CD4-positive, alpha-beta T cell (primary cell): ENCODE measurements around the gene ZNF506. TPM values are rescaled to one million over a fixed set of nuclear protein-coding genes. Genes with fewer than 3 reads are reported as not detected.

Experiments used
- ATAC-seq: fragments of 200-7000 bp; cut with Tn5 transposase; one replicate; pipeline ENCODE4 v1.10.0; 2022; ENCODE audit warnings: mild to moderate bottlenecking; ENCODE audit not compliant: poor library complexity
- CTCF ChIA-PET: fragments of 350-600 bp; sonication (Branson Sonifier 250); formaldehyde crosslinking; loops from one replicate; lab custom pipeline; 2021; ENCODE audit warnings: antibody characterized with exemption, inconsistent platforms; lab: Charles Lee
- POLR2A ChIA-PET: fragments of 350-600 bp; sonication (Branson Sonifier 250); formaldehyde crosslinking; loops from one replicate; lab custom pipeline; 2021; ENCODE audit warnings: antibody characterized with exemption, inconsistent platforms; lab: Charles Lee
- DNase-seq, 14 experiments: peaks; one replicate each; pipeline ENCODE4 v3.0.0-alpha.2; 2013 to 2020; ENCODE audit warnings: mixed read lengths in 2 of 14
- H3K27ac ChIP-seq, 2 donors: one replicate each; pipeline versions ENCODE4 v1.5.1 to v1.7.0; 2013; ENCODE audit warnings: low read length in 2 of 2, low read depth in 1 of 2, mild to moderate bottlenecking in 1 of 2
- H3K27me3 ChIP-seq, 2 experiments: 1 replicate in 1 of 2; 2 replicates in 1 of 2; pipeline versions ENCODE4 v1.6.1 to v1.7.0; 2013; ENCODE audit warnings: low read length in 2 of 2, control low read depth in 1 of 2, mild to moderate bottlenecking in 1 of 2, moderate library complexity in 1 of 2; ENCODE audit not compliant: insufficient read depth in 2 of 2, control insufficient read depth in 1 of 2
- H3K36me3 ChIP-seq: one replicate; pipeline ENCODE4 v1.6.1; 2013; ENCODE audit warnings: low read length, control low read depth; ENCODE audit not compliant: insufficient read depth
- H3K4me1 ChIP-seq: one replicate; pipeline ENCODE4 v1.6.1; 2013; ENCODE audit warnings: low read length, control low read depth; ENCODE audit not compliant: insufficient read depth
- H3K4me3 ChIP-seq: one replicate; pipeline ENCODE4 v1.5.1; 2013; ENCODE audit warnings: mild to moderate bottlenecking, low read length, moderate library complexity
- H3K9me3 ChIP-seq, 2 experiments: 1 replicate in 1 of 2; 2 replicates in 1 of 2; pipeline versions ENCODE4 v1.6.1 to v1.7.0; 2013; ENCODE audit warnings: low read length in 2 of 2, mild to moderate bottlenecking in 2 of 2, control low read depth in 1 of 2, moderate library complexity in 1 of 2; ENCODE audit not compliant: control insufficient read depth in 1 of 2, insufficient read depth in 1 of 2
- H3K27ac Mint-ChIP-seq: one replicate; pipeline ENCODE4 v1.8.0; 2020; ENCODE audit warnings: mixed read lengths
- H3K27me3 Mint-ChIP-seq: one replicate; pipeline ENCODE4 v1.8.0; 2021; ENCODE audit warnings: mixed read lengths
- H3K36me3 Mint-ChIP-seq: one replicate; pipeline ENCODE4 v1.8.0; 2021; ENCODE audit warnings: low read depth, mixed read lengths
- H3K4me1 Mint-ChIP-seq: one replicate; pipeline ENCODE4 v1.8.0; 2021; ENCODE audit warnings: low read depth, mixed read lengths
- H3K4me3 Mint-ChIP-seq: one replicate; pipeline ENCODE4 v1.8.0; 2020; ENCODE audit warnings: mild to moderate bottlenecking, mixed read lengths
- H3K9me3 Mint-ChIP-seq: one replicate; pipeline ENCODE4 v1.8.0; 2020; ENCODE audit warnings: mixed read lengths
- intact Hi-C, 2 experiments: fragments of 100-400 bp; cut with DNase I in 1 of 2; cut with micrococcal nuclease in 1 of 2; formaldehyde crosslinking; loops; one replicate each; pipeline versions ENCODE4 v1.15.1 to v1.9.0; 2023 to 2025; cut with DNase I, micrococcal nuclease
- total RNA-seq, 174 experiments: library from RNA in 2 of 174; stranded (reverse) in 2 of 174; gene quantifications; one replicate each; pipeline ENCODE4 v1.2.3 and lab custom pipeline; 2021 to 2026
- TF ChIP-seq, protein P1 (sequence below): fragments of 200-600 bp; IDR thresholded peaks from one replicate; pipeline ENCODE4 v1.8.0; 2022; ENCODE audit warnings: antibody characterized with exemption, mild to moderate bottlenecking

ZNF506 gene
- total RNA-seq, 2 experiments from 2014 or later: 48.0 to 50.7 TPM

DNA sequence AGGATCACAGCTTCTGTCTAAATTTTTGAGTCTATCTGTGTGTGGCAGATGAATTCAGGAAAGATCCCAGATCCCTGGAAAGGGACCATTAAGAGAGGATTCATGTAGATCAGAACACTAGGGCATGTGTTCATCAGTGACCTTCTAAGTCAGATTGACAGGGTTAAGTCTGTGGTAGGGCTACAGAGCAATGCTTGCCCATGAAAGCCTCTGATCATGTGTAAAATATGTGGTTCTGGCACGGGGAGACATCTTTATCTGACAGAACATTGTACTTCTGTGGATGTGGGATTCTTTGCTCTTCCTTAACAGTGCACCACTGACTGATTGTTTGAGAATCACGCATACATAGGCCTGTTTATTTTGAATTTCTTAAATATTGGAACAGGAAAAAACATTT, 42.9 kb downstream of the ZNF506 start:
- TF ChIP-seq, protein P1, sequence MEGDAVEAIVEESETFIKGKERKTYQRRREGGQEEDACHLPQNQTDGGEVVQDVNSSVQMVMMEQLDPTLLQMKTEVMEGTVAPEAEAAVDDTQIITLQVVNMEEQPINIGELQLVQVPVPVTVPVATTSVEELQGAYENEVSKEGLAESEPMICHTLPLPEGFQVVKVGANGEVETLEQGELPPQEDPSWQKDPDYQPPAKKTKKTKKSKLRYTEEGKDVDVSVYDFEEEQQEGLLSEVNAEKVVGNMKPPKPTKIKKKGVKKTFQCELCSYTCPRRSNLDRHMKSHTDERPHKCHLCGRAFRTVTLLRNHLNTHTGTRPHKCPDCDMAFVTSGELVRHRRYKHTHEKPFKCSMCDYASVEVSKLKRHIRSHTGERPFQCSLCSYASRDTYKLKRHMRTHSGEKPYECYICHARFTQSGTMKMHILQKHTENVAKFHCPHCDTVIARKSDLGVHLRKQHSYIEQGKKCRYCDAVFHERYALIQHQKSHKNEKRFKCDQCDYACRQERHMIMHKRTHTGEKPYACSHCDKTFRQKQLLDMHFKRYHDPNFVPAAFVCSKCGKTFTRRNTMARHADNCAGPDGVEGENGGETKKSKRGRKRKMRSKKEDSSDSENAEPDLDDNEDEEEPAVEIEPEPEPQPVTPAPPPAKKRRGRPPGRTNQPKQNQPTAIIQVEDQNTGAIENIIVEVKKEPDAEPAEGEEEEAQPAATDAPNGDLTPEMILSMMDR: no peak
- Histone ChIP-seq H3K36me3 (peaks cover 4% of the 10 kb centered on the region), H3K4me3 (no peak overlapping the region), H3K4me1 (peaks cover 30% of the 10 kb centered on the region), H3K9me3 (no peaks in the 10 kb centered on the region), H3K27me3 (no peaks in the 10 kb centered on the region), H3K27ac (no peak overlapping the region)
- peaks cover 66% of the 10 kb centered on the region for H3K4me1 Mint-ChIP-seq
- intact Hi-C loops: loop anchor here (5.0 to 10.0 kb wide), 5 partner anchors 44 to 454 kb away; partner anchors contain the start of genes MAU2 (in 1 of the 2), NDUFA13 (in 1 of the 2), SUGP1 (in 1 of the 2) and TSSK6 (in 1 of the 2)
- peak overlapping the region; percentile 89 for H3K27ac Mint-ChIP-seq
- ATAC-seq (no peak), DNase-seq (no peak)
- no peaks in the 10 kb centered on the region for H3K9me3 Mint-ChIP-seq
- H3K4me3 Mint-ChIP-seq: peak overlapping the region; percentile 94
- H3K36me3 Mint-ChIP-seq: peaks cover 61% of the 10 kb centered on the region
- CTCF ChIA-PET: interaction anchor here (2.8 kb wide), 1 partner anchor 19 kb away, joined by 7 read pairs; no protein-coding TSS in a partner anchor
- POLR2A ChIA-PET: interaction anchor here (0.9 to 3.7 kb wide), 3 partner anchors 87 to 123 kb away, joined by 3 to 35 read pairs (median 6); partner anchors contain the start of genes ZNF253 and ZNF93
- H3K27me3 Mint-ChIP-seq: no peaks in the 10 kb centered on the region

DNA sequence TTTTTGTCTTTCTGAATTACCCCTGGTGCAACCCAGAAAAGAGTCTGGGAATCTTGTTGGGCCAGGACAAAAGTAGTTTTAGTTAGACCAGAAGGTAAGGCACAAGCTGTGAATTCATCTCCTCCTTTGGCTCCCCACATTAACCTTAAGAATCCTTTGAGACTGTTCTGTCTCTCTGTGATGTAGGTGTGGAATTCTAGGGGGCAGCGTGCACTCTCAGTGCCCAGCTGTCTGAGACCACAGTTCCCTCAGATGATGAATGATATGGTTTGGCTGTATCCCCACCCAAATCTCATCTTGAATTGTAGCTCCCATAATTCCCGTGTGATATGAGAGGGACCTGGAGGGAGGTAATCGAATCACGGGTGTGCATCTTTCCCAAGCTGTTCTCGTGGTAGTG, 43.9 kb downstream of the ZNF506 start:
- DNase-seq (no peak), ATAC-seq (no peak)
- Histone ChIP-seq H3K9me3 (no peaks in the 10 kb centered on the region), H3K27ac (no peak overlapping the region), H3K27me3 (no peaks in the 10 kb centered on the region), H3K4me3 (no peak overlapping the region), H3K36me3 (peaks cover 4% of the 10 kb centered on the region), H3K4me1 (peaks cover 30% of the 10 kb centered on the region)
- TF ChIP-seq, protein P1: no peak
- ChIA-PET CTCF (interaction anchor here (2.8 kb wide), 1 partner anchor 20 kb away, joined by 7 read pairs; no protein-coding TSS in a partner anchor), POLR2A (interaction anchor here (0.7 to 3.7 kb wide), 7 partner anchors 10 to 124 kb away, joined by 3 to 99 read pairs (median 6); partner anchors contain the start of genes ZNF14, ZNF253, ZNF506 and ZNF93)
- no peaks in the 10 kb centered on the region for H3K9me3 Mint-ChIP-seq
- peaks cover 55% of the 10 kb centered on the region for H3K36me3 Mint-ChIP-seq
- peak overlapping the region; percentile 94 for H3K4me3 Mint-ChIP-seq
- no peaks in the 10 kb centered on the region for H3K27me3 Mint-ChIP-seq
- H3K27ac Mint-ChIP-seq: peak overlapping the region; percentile 89
- intact Hi-C loops: loop anchor here (2.0 to 10.0 kb wide), 8 partner anchors 45 to 453 kb away; partner anchors contain the start of genes ZNF14 (in 2 of the 2), ATP13A1 (in 1 of the 2), MAU2 (in 1 of the 2) and NDUFA13 (in 1 of the 2)
- peaks cover 59% of the 10 kb centered on the region for H3K4me1 Mint-ChIP-seq

DNA sequence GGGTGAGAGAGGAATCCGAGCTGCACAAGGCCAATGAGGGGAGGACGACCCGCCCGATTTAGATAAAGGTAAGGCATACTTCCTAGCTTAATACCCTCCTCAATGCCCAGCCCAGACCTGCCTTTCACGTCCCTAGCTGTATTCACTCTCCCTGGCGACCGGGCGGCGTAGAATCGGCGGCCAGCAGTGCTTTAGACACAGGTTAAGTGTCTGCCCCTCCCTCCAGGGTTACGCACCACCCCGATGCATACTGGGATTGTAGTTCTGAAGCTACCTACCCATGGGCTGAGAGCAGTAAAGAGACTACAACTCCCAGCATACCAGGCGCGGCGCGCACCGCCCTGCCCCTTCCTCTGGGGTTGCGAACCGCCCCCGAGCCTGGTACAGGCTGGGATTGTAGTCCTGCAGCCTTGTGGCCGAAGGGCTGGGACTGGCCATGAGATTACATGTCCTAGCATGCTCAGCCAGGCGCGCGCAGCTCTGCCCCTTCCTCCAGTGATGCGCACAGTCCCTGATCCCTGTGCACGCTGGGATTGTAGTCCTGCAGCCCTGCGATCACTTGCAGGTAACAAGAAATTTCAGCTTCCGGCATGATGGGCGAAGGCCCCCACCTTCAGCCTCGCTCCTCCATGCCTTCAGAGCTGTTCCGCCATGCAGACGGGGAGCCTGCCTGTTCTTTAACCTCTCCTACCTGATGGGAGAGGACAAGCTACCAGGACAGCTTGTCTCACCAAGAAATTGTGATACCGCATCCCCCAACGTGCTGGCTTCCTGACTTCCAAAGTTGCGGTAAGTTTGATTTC, 45.1 kb downstream of the ZNF506 start:
- intact Hi-C loops: loop anchor here (1.0 to 10.0 kb wide), 11 partner anchors 41 to 452 kb away; partner anchors contain the start of genes ZNF14 (in 2 of the 2), ZNF253 (in 2 of the 2), ZNF506 (in 2 of the 2) and ATP13A1 (in 1 of the 2)
- TF ChIP-seq, protein P1: no peak
- H3K4me3 Mint-ChIP-seq: peak overlapping the region; percentile 94
- H3K36me3 ChIP-seq: no peaks in the 10 kb centered on the region
- H3K27ac Mint-ChIP-seq: peak overlapping the region; percentile 89
- no peaks in the 10 kb centered on the region for H3K27me3 Mint-ChIP-seq
- peak overlapping the region; percentile 55 to 74 for H3K27ac ChIP-seq
- ChIA-PET POLR2A (interaction anchor here (0.6 to 3.7 kb wide), 32 partner anchors 8 to 1991 kb away, joined by 3 to 99 read pairs (median 4); partner anchors contain the start of genes ATP13A1, GATAD2A, LPAR2 and ZNF100), CTCF (interaction anchor here (0.6 to 2.8 kb wide), 10 partner anchors 13 to 171 kb away, joined by 3 to 7 read pairs (median 4); partner anchors contain the start of genes GMIP, ZNF14 and ZNF506)
- H3K4me3 ChIP-seq: peak overlapping the region; percentile 85
- H3K9me3 ChIP-seq: no peaks in the 10 kb centered on the region
- peaks cover 49% of the 10 kb centered on the region for H3K4me1 Mint-ChIP-seq
- peaks cover 26% of the 10 kb centered on the region for H3K4me1 ChIP-seq
- peaks cover 46% of the 10 kb centered on the region for H3K36me3 Mint-ChIP-seq
- DNase-seq (peak; percentile 83 to 95 (median 88)), ATAC-seq (peak; percentile 98)
- no peaks in the 10 kb centered on the region for H3K9me3 Mint-ChIP-seq
- no peaks in the 10 kb centered on the region for H3K27me3 ChIP-seq
